NCI-H128 (cell line): ENCODE results near the gene TM9SF2.
A peak's percentile ranks its signal among the peaks of the same experiment; 100 is the strongest.

Experiments used
- DNase-seq: peaks from one replicate; lab custom pipeline; 2025; ENCODE audit not compliant: unreplicated experiment; lab: John Stamatoyannopoulos, UW

TM9SF2 gene

GRCh38 chr13:99495466-99496183 lies 5.6 kb upstream of the TM9SF2 start:
- no peak for DNase-seq

- DNase-seq: no peak
Observed at GRCh38 chr13:99496184-99497142, 4.8 kb upstream of the TM9SF2 start.

DNA sequence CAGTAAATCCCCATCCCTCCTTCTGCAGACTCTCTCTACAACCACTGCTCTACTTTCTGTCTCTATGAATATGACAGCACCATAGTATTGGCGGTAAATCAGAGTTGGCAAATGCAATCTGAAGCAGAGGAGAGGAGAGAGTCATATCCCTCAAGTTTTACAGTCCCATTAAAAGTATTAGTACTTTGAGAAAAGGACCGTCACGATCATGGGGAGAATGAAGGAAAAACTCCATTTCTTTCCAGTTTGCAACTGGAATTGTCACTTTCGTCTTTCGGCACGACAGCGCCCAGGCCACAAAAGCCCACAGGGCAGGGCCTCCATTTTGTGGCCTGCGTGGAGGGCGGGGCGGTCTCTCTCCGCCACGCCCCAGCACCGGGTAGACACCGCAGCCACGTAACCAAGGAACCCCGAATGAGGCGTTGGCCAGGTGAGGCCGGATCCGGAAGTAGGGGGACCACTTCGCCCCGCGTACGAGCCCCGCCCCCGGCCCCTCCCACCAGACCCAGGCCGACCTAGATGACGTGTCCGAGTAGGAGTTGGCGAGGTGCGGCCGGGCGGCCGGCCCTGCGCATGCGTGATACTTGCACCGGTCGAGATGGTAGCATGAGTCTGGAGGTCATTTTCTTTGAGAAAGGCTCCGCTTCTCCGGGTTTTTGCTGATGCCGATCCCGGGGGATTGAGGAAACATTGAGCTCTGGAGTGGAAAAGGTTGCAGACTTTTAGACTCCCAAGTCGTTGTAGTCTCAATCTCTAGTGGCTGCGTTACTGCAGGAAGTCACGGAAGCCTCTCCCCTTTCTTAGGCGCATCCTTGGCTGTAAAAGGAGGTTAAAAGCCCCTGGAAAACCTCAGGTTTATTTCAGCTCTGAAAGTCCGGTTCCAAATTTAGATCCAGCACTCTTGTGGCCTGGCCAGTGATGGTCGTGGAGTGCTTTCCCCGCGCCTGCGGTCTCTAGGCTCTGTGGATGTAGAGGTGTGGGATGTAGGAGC lies 2.8 kb upstream of the TM9SF2 start:
- DNase-seq: peak; percentile 94

DNA sequence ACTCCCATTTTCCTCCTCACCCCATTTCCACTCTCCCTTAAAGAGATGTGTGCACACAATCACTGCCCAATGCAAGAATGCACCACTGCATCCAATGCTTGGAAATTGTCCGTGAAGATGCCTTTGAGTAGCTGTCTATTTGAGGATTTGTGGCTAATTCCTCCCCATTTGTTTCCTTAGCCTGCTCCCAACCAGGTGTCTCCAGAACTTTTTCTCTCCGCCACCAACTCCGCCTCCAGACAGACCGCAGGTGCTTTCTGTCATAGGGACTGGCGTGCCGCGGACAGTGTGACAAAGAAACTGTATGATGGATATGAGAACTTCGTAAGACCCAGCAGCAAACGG lies 461 bp upstream of the TM9SF2 start:
- DNase-seq: no peak

GRCh38 chr13:99501848-99502301 lies 603 bp downstream of the TM9SF2 start:
- no peak for DNase-seq

DNA sequence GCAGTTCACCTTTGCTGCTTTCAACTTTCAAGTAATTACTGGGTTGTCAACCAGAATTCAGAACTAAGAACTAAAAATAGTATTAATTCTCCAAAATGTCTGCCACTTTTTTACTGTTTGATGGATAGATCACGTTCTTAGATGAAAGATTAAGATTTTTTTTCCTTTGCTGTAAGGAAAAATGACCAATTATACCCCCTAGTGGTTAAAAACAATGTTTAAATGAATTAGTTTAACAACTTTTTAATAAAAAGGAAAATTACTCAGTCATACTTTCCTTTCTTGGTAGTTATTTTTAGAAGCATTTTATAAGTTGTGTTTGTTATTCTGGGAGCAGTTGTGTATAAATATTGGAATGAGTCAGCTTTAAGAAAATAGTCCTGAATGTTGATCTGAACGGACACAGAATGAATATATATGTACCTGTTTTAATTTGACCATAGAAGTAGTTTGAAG lies 4.6 kb downstream of the TM9SF2 start:
- DNase-seq: no peak

DNA sequence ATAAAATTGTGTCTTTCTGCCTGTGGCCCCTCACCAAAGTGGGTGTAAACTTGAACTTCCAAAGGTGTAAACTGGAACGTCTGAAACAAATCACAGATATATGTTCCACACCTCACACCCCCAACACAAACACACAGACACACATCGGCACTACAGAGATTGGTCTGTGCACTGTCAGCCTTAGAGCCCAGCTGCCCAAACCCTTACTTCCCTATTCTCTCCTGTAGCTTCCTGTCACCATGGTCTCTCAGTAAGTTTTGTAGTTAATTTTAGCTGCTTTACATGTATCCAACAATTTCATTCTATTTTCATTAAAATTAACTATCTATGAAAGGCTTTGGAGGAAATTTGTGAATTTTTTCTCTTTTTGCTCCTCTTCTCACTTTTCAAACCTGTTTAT lies 5.4 kb downstream of the TM9SF2 start:
- no peak for DNase-seq

GRCh38 chr13:99507054-99507453 lies 5.8 kb downstream of the TM9SF2 start:
- no peak for DNase-seq

DNA sequence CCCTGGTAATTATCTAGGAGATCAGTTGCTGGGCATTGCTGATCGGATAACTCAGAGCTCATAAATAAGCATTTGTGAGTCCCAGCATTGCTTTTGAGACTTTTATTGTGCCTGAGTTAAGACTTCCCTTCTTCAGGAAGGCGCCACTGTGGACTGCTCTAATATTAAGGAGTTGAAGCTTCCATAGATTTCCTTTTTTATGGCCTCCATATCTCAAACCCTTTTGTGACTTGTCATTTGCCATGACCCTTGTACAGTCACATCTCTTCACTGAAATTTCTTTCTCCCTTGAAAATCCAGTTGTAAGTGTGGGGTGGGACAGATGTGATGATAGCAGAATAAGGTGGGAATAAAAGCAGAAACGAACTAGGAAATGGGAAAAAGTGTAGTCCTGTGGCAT lies 6.3 kb downstream of the TM9SF2 start:
- DNase-seq: no peak

DNA sequence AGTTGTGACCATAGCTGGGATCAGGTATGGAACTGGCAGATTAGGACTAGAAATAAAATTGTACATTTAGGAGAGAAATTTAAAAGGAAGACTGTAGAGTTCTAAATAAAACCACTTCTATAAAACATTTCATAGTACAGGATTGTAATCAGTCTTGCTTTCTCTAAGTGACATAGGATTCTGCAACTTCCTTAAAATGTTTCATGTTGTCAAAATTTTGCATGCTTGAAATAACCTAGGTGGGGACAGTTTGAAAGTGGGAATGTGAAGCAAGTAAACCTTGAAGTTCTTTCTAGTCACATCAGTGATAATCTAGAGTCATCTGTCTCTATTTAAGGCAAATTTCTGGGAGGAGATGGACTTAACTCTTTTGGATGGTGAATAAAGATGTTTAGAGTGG lies 6.7 kb downstream of the TM9SF2 start:
- no peak for DNase-seq

DNA sequence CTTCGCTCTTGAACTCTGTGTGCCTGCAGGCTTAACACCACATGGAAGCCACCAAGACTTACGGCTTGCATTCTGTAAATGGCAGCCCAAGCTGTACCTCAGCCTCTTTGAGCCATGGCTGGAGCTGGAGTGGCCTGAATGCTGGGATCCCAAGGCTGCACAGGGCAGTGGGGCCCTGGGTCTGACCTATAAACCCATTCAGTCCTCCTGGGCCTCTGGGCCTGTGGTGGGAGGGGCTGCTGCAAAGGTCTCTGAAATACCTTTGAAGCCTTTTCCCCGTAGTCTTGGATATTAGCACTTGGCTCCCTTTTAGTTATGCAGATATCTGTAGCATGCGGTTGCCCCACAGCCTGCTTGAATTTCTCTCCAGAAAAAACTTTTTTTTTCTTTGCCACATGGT lies 8.2 kb downstream of the TM9SF2 start:
- DNase-seq: no peak

- no peak for DNase-seq
Observed at GRCh38 chr13:99514801-99515200, 13.5 kb downstream of the TM9SF2 start.

GRCh38 chr13:99516153-99516929 lies 15.1 kb downstream of the TM9SF2 start:
- DNase-seq: no peak

GRCh38 chr13:99517577-99517976 lies 16.3 kb downstream of the TM9SF2 start:
- no peak for DNase-seq

GRCh38 chr13:99517984-99518383 lies 16.7 kb downstream of the TM9SF2 start:
- no peak for DNase-seq

- DNase-seq: no peak
Observed at GRCh38 chr13:99522298-99522697, 21.0 kb downstream of the TM9SF2 start.

DNA sequence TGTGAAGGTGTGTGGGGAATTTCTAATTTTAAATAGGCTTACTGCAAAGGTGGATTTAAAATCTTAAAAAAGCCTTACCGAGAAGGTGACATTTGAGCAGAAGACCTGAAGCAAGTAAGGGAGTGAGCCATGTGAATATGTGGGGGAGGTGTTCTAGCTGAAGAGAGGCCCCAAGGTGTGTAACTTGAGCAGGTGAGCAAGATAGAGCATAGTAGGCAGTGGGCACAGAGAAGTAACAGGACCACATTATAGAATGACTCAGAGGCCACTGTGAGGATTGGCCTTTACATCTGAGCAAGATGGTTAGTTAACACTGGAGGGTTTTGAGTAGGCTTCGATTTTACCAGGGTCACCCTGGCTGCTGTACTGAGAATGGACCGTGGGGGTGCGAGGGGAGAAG lies 22.6 kb downstream of the TM9SF2 start:
- DNase-seq: no peak

DNA sequence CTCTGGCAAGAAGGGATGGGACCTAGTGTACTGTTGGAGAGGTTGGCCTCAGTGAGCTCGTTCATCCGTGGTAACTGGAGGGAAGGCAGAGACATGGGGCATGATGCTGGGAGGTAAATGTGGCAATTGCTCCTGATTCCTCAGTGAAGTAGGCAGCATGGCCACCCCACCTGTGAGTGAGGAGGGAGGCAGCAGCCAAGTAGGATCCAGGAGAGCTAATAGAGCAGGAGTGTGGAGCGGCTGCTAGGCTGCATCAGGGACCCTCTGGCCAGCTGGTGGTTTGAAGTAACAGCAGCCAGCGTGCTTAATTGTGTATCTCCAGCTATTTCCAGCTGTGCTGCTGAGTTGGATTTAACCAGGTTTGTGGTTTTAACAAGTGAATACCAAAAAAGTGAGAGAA lies 24.7 kb downstream of the TM9SF2 start:
- DNase-seq: no peak

GRCh38 chr13:99526549-99526948 lies 25.3 kb downstream of the TM9SF2 start:
- DNase-seq: no peak

DNA sequence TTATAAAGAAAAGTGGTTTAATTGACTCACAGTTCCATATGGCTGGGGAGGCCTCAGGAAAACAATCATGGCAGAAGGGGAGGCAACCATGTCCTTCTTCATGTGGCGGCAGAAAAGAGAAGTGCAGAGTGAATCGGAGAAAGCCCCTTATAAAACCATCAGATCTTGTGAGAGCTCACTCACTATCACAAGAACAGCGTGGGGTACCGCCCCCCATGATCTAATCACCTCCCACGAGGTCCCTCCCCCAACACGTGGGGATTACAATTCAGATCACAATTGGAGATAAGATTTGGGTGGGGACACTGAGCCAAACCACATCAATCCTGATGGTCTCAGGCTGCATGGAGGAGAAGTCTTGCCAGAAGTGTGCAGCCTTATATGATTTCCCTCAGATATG lies 26.0 kb downstream of the TM9SF2 start:
- DNase-seq: no peak
